ENCODE results near the gene APOM. TPM values are rescaled to one million over a fixed set of nuclear protein-coding genes. Genes with fewer than 3 reads are reported as not detected.

APOM gene
- polyA plus RNA-seq, 4 donors: 89.9 to 124 (median 104) TPM

DNA sequence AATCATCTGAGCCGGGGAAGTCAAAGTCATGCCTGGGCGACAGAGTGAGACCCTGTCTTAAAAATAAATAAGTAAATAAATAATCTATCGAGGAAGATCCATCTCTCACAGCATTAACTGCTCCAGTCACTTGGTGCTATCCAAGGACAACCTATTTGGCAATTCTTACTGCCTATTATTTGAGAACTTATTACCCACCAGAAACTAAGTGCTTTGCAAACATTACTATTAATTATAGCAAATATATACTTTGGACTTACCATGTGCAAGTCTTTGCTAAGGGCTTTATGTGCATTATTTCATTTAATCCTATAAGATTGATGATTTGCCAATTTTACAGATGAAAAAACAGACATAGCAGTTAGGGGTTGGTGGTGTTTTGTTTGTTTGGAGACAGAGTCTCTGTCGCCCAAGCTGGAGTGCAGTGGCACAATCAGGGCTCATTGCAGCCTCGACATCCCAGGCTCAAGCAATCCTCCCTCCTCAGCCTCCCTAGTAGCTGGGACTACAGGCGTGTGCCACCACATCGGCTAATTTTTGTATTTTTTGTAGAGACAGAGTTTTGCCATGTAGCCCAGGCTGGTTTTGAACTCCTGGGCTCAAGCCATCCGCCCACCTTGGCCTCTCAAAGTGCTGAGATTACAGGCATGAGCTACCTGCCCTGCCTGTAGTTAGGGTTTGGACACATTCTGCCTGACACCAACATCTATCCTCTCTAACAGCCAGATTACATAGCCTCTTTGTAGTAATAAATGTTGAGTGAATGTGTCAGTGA is 933 bp upstream of the APOM start:
- DNase-seq (ENCODE audit: low read depth in 4 of 4, low spot score in 2 of 4): no peak

DNA sequence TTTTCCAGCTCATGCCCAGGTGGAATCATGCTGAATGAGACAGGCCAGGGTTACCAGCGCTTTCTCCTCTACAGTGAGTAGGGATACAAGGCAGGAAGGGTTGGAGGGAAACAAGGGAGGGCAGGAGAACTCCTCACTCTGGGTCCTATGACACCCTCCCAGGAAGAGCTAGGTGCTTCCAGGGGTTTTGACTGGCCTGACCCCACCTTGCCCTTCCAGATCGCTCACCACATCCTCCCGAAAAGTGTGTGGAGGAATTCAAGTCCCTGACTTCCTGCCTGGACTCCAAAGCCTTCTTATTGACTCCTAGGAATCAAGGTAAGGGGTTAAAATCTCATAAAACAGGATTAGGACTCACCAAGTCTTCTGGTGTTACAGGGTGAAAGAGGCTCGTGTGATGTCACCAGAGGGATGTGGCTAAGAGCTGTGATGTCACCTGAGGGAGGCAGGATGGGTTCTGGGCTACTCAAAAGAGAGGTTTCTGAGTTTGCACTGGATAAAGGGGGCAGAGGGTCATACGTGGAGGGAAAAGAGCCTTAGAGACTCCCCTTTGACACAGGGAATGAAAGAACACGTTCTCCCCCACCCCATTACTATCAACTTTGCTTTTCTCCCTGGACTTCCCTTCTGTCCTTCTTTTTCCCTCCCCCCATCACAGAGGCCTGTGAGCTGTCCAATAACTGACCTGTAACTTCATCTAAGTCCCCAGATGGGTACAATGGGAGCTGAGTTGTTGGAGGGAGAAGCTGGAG is 1.9 kb downstream of the APOM start:
- no peak for DNase-seq (ENCODE audit: low read depth in 4 of 4, low spot score in 2 of 4)

DNA sequence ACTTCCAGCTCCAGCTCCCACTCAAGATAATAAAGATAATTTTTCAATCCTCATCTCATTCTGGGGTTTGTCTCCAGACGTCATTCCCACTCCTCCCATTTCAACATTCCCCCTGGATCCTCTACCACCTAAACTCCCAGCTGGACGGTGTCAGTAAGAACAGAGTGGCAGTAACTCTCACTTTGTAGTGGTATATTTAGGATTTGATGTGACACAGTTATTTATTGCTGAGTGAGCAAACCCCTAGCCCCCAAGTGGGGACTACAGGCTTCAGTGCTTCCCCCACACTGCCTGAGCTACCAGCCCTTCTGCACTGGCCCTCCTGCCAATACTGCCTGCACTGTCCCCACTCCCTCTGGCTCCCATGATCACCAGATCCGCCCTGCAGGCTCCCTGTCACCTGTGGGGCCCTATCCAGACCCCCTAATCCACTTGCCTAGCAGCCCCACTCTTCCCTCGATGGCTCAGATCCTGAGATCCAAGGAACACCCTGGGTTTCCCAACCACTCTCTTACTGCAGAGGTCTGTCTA is 2.5 kb downstream of the APOM start:
- no peak for DNase-seq (ENCODE audit: low read depth in 4 of 4, low spot score in 2 of 4)

DNA sequence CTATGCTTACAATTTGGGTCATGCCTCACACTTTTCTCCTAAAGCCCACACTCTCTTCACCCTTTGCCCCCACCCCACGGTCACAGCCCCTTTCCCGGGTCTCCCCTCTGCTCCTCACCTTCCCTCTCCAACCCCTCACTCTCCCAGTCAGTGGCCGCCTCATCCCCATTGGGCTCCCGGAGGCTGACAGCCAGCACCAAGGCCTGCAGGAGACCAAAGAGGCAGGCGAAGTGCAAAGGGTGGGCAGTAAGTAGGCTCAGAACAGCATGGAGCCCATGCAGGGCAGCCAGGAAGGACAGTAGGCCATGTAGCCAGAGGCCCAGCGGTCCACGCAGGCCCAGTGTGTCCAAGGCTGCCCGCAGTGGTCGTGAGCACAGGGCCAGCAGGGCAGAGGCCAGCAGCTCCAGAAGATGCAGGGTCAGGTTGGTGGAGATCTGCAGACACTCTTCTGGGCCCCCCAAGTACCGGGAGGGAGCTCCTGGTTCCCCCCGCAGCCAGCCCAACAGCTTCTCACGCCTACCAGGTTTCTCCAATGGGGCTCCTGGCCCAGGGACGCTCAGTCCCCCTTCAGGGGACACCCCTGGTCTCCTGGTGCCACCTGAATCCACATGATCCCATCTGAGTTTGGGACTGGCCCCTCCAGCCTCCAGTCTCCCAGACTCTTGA is 3.4 kb downstream of the APOM start:
- DNase-seq (ENCODE audit: low read depth in 4 of 4, low spot score in 2 of 4): no peak

DNA sequence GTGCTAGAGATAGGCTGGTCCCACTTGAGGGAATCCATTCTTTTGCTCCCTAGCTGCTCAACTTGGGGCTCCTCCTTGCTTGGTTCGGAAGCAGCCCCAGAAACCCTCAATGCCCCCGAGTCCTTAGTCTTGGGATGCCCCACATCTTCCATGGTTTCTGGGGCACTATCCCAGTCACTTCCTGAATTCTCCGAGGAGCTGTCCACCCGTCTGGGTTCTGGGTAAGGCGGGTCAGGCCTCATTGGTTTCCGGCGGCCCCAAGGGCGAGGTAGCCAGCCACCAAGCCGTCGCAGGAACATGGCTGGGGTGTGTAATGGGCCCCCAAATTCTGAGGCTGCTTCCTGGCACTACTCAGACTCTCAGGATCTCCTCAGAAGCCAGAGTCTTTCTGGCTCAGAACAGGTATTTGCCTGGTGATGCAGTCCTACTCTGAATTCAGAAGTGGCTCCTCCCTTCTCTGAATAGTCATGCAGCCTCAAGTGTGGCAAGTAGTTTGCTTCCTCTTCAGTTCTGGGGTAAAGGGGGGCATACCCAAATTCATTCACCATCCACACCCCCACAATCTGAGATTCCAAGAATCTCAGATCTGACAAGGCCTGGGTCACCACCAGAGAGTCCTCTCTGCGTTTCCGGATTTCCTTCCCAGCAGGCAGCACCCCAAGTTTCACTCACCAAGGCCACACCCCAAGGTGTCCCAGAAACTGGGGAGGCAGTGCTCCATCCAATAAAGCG is 4.1 kb downstream of the APOM start:
- DNase-seq (ENCODE audit: low read depth in 4 of 4, low spot score in 2 of 4): no peak

DNA sequence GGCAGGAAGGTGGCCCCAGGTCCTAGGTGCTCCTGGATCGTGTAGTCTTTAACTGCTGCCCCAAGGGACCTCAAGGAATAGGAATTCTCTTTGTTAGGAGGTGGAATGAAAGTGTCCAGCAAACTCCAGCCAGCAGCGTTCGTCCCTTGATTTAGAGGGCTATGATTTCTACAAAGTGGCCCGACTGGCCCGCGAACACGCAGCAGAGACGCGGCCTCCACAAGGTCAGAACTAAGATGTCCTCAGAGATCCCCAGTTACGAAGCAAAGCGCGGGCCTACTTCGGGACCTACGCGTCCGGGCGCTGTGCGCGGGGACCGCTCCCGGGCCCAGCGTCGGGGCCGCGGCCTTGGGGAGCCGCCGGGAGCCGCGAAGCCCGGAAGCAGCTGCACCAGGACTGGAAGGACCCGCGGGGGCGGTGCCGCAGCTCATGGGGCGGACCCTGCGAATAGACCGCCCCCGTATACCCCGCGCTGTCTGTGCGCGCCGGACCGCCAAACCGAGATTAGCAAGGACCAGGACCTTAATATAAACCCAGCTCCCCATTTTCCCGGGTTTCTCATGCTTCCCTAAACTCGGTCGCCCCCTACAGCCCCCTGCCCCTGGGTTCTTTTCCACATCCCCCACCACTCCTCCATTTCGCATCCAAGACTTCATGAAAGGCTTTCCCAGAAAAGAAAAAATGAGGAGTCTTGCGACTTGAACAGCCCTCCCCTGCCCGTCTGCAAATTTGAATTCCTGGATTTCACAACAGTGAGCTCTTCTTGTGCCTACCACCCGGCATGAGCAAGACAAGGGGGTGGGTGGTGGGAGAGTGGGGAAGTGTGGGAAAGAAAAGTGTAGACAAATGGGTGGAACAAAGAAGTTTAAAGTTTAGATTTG is 4.9 kb downstream of the APOM start, which contains the start of gene C6orf47:
C6orf47 (minus strand) TSS at position 398 of the 881 bp plus-strand sequence. CDS start 831 bp downstream, outside the sequence.
- DNase-seq (ENCODE audit: low read depth in 4 of 4, low spot score in 2 of 4): peak in 3 of 4 donors; percentile 65 to 80 (median 76)

DNA sequence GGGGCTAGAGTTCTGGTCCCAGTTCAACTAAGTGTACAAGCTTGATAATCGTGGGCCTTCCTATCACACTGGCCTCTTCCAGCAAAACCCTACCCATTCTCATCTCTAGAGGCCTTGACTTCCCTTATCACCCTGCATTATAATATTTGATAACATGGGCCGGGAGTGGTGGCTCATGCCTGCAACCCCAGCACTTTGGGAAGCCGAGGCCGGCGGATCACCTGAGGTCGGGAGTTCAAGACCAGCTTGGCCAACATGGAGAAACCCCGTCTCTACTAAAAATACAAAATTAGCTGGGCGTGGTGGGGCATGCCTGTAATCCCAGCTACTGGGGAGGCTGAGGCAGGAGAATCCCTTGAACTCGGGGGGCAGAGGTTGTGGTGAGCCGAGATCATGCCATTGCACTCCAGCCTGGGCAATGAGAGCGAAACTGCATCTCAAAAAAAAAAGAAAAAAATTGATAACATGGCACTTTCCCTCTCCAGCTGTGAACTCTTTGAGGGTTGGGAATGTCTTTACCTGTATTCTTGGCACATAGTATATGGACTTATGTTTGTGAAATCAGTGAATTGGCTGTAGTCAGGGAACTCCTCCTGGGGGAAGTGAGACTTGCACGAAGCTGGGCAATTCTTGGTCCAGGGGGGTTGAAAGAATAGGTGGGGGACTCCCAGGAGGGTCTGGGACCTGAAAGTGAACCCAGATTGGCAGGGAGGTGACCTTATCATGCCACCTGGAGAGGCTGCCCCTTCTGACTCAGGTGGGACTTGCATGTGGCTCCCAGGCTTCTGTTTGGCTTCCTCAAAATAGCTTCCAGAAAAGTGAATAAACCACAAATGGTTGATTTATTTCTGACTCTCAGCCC is 5.8 kb downstream of the APOM start:
- no peak for DNase-seq (ENCODE audit: low read depth in 4 of 4, low spot score in 2 of 4)

DNA sequence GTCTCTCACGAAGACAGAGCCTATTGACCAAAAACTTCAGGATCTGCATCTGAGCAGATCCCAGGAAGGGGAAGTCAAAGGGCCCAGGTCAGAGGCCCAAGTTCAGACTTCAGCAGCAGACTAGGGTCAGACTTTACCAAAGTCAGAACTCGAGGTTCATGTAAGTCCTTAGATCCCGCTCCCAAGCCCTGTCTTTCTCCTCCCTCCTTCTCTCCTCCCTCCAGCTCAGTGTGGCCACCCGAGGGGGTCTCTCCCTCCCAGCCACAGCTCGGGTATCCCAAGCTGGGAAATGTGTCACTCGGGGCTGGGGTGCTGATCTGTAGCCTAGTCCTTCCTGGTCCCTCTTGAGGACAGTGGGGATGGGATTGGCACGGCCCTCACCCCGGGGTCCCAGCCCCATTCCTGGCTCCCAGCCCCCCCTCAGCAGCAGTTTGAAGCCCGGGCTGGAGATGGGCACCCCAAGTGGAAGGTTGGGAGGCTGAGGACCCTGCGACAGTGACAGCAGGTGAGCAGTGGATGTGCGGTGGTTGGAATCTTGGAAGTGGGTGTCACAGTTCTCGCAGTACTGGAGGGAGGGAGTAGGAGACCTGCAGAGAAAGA is 6.5 kb downstream of the APOM start:
- DNase-seq (ENCODE audit: low read depth in 4 of 4, low spot score in 2 of 4): no peak

DNA sequence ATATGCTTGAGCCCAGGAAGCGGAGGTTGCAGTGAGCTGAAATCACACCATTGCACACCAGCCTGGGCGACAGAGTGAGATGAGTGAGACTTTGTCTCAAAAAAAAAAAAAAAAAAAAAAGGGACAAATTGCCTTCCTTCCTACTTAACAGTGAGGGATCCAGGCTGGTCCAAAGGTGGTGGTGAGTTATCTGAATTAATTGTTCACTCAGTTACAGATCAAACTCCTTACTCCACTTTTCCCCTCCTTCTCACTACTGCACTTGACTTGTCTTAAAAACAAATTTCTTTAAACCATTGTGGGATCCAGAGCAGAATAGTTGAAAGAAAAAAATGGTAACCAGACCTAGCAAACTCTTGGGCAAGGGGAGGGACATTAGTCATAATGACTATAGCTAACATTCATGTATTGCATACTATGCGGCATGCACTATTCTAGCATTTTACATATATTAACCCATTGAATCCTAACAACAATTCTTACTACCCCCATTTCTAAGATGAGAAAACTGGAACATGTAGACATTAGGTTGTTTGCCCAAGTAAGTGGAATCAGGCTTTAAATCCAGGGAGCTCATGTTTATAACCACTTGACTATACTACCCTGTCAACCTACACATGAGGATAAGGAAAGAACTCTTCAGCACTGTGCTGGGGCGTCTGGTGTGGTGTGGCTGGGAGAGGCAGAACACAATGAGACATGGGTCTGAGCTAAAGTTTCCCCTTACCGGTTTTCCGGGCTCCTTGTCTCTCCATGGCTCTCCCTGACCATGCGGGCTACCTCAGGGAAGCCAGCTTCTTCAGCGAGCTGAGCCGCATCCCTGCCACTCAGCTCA is 7.6 kb downstream of the APOM start:
- DNase-seq (ENCODE audit: low read depth in 4 of 4, low spot score in 2 of 4): no peak

DNA sequence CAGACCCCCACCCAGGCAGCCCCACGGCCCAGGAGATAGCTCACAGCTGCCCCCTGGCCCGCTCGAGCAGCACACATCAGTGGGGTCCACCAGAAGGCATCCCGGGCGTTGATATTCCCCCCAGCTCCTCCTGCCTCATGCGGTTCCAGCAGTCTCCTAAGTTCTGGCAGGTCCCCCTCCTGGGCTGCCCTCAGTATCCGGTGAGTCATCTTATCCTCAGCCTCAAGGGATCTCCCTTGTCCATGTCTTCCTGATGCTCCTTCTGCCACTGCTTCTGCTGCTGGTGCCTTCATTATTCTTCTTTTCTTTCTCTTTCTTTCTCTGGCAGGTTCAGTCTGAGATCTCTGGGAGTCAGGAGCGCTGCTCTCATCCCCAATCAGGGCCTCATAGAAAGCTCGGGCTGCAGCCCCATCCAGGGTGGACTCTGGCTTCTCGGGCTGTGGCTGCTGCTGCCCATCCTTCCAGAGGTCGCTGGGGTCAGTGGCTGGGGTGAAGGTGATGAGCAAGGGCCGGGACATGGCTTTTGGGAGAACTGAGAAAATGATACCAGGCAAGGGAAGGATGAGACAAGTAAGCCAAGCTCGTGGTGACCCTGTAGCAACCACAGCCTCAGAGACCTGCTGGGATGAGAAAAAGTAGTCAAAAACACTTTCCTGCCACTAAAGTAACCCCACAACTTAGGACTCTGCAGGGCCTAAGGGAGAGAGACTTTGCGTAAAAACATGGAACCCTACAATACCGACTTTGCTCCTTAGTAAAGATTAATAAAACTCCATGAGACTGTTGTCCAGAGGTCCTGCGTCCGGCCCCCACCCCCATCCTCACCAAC is 8.5 kb downstream of the APOM start:
- no peak for DNase-seq (ENCODE audit: low read depth in 4 of 4, low spot score in 2 of 4)

DNA sequence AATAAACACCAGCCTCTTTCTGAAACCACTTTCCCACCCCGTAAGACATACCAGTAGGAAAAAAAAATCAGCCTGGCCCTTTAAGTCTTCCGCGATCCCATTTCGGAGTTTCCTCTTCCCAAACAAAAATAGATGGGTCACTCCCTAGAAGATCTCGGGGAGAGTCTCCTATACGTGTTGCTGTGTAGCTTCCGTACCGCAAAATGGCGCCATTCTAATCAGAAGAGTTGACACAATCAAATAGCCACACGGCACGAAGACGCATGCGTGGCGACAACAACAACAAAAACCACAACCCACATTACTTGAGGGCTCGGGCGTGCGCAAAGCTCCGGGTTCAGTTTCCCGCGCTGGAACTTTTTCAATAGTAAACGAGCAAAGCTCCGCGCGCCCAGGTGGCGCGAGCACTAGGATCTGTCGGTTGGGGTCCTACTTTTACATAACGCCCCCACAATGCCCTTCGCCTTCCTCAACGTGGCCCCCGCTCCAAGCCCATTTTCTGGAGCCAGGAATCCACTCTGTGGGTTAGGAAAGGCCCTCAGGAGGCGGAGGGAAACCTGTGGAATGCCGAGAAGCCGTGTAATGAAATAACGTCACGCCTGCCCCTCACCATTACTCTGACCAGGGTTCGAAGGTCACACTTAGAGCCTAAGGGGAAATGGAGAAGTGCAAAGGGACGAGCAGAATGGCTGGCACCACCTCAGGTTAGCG is 9.3 kb downstream of the APOM start, which contains the start of gene GPANK1:
GPANK1 (minus strand) TSS at position 208 of the 711 bp plus-strand sequence. CDS start 519 bp downstream, outside the sequence.
- DNase-seq (ENCODE audit: low read depth in 4 of 4, low spot score in 2 of 4): peak; percentile 86 to 94 (median 90)

DNA sequence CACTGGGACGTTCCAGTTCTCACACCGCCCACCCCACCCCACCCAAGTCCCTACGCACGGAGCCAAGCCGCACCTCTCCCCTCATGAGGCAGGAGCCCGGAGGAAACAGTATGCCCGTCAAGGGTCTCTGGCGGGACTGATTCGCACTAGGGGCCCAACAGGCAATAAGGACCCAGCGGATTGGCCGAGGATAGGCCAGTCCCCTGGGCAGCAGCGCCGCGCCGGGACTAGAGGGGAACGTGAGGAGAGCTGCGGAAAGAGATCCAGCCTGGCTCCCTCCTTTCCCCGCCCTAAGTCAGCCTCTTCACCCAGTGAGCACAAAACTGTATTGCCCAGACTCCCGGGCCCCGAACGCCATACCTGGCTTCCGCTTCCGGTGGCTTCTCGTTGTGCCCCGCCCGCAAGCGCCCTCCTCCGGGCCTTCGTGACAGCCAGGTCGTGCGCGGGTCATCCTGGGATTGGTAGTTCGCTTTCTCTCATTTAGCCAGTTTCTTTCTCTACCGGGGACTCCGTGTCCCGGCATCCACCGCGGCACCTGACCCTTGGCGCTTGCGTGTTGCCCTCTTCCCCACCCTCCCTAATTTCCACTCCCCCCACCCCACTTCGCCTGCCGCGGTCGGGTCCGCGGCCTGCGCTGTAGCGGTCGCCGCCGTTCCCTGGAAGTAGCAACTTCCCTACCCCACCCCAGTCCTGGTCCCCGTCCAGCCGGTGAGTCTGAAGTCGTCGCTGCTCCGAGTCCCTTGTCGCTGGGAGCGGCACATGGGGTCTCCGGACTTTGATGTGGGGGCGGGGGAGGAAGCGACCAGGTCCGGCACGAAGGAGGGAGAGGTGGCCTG is 10.0 kb downstream of the APOM start, which contains the start of gene CSNK2B:
CSNK2B (plus strand) TSS at position 580 of the 836 bp plus-strand sequence. CDS start 752 bp downstream, outside the sequence.
- peak; percentile 88 to 97 (median 92) for DNase-seq (ENCODE audit: low read depth in 4 of 4, low spot score in 2 of 4)

DNA sequence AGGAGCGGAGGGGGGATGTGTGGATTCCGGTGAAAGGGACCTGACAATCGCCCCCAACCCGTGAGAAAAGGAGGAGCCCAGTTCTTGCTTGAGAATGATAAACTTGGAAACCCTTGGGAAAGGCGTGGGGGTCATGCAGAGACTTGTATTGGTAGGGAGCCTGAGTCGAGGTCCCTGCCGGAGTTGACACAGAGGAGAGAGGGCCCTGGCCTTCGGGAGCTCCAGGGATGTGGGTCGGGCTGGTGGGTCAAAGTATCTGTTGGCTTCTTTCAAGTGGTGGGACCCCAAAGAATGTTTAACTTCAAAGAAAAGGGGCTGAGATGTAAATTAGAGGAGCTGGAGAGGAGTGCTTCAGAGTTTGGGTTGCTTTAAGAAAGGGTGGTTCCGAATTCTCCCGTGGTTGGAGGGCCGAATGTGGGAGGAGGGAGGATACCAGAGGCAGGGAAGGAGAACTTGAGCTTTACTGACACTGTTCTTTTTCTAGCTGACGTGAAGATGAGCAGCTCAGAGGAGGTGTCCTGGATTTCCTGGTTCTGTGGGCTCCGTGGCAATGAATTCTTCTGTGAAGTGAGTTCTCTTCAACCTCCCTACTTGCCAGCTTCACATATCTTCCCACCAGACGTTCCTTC is 10.8 kb downstream of the APOM start:
- no peak for DNase-seq (ENCODE audit: low read depth in 4 of 4, low spot score in 2 of 4)

DNA sequence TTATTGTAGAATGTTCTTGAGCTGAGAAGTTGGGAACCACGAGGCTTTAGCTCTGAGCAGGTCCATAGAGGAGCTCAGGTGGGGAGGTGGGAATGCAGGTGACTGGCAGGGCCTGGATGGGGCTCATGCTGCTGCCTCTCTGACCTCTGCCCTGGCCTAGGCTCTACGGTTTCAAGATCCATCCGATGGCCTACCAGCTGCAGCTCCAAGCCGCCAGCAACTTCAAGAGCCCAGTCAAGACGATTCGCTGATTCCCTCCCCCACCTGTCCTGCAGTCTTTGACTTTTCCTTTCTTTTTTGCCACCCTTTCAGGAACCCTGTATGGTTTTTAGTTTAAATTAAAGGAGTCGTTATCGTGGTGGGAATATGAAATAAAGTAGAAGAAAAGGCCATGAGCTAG is 14.0 kb downstream of the APOM start, which contains the start of gene LY6G5B:
LY6G5B (plus strand) TSS at position 301 of the 400 bp plus-strand sequence. CDS start 975 bp downstream, outside the sequence.
- DNase-seq (ENCODE audit: low read depth in 4 of 4, low spot score in 2 of 4): no peak
